ENCODE data around the gene DSE.

The DSE gene

GRCh38 chr6:116463301-116463700 is 92.6 kb downstream of the DSE start:
- POLR2A ChIA-PET, result no interaction called here
- CTCF ChIA-PET, result no interaction called here
- TF ChIP-seq ARNT (IDR thresholded peaks at IDR 0.05) (no peak), LEF1 (IDR thresholded peaks at IDR 0.05; ENCODE audit: borderline replicate concordance) (no peak), ELF4 (IDR thresholded peaks at IDR 0.05) (no peak), TARDBP (IDR thresholded peaks at IDR 0.05) (no peak), ZNF384 (IDR thresholded peaks at IDR 0.05) (no peak), SP1 (IDR thresholded peaks at IDR 0.05) (no peak), NFRKB (IDR thresholded peaks at IDR 0.05) (no peak), HDGF (IDR thresholded peaks at IDR 0.05; ENCODE audit: borderline replicate concordance) (no peak), L3MBTL2 (conservative IDR thresholded peaks at IDR 0.05) (no peak), SUZ12 (IDR thresholded peaks at IDR 0.05) (no peak), FOXA1 (IDR thresholded peaks at IDR 0.05) (no peak), BHLHE40 (IDR thresholded peaks at IDR 0.05; ENCODE audit: borderline replicate concordance) (no peak), CTBP1 (IDR thresholded peaks at IDR 0.05; ENCODE audit: borderline replicate concordance) (no peak), FOXK2 (IDR thresholded peaks at IDR 0.05) (no peak), FOXM1 (IDR thresholded peaks at IDR 0.05; ENCODE audit: borderline replicate concordance) (no peak), PKNOX1 (IDR thresholded peaks at IDR 0.05) (no peak)
- DNase-seq (ENCODE audit: extremely low spot score), result no peak

GRCh38 chr6:116465246-116465645 is 94.5 kb downstream of the DSE start:
- DNase-seq (ENCODE audit: extremely low spot score), result no peak
- no peak for TF ChIP-seq PKNOX1 (IDR thresholded peaks at IDR 0.05)
- TF ChIP-seq FOXM1 (IDR thresholded peaks at IDR 0.05; ENCODE audit: borderline replicate concordance), result no peak
- no peak for TF ChIP-seq BHLHE40 (IDR thresholded peaks at IDR 0.05; ENCODE audit: borderline replicate concordance)
- TF ChIP-seq FOXA1 (IDR thresholded peaks at IDR 0.05), result no peak
- no peak for TF ChIP-seq L3MBTL2 (conservative IDR thresholded peaks at IDR 0.05)
- TF ChIP-seq SUZ12 (IDR thresholded peaks at IDR 0.05), result no peak
- TF ChIP-seq ARNT (IDR thresholded peaks at IDR 0.05), result no peak
- no peak for TF ChIP-seq NFRKB (IDR thresholded peaks at IDR 0.05)
- no peak for TF ChIP-seq HDGF (IDR thresholded peaks at IDR 0.05; ENCODE audit: borderline replicate concordance)
- no peak for TF ChIP-seq LEF1 (IDR thresholded peaks at IDR 0.05; ENCODE audit: borderline replicate concordance)
- no peak for TF ChIP-seq FOXK2 (IDR thresholded peaks at IDR 0.05)
- TF ChIP-seq SP1 (IDR thresholded peaks at IDR 0.05), result no peak
- no peak for TF ChIP-seq ELF4 (IDR thresholded peaks at IDR 0.05)
- no peak for TF ChIP-seq CTBP1 (IDR thresholded peaks at IDR 0.05; ENCODE audit: borderline replicate concordance)
- TF ChIP-seq TARDBP (IDR thresholded peaks at IDR 0.05), result no peak
- no peak for TF ChIP-seq ZNF384 (IDR thresholded peaks at IDR 0.05)
- CTCF ChIA-PET, result no interaction called here
- POLR2A ChIA-PET, result no interaction called here

- ChIA-PET CTCF (no interaction called here), POLR2A (no interaction called here)
- DNase-seq (ENCODE audit: extremely low spot score), result no peak
- TF ChIP-seq PKNOX1 (IDR thresholded peaks at IDR 0.05), result no peak
- no peak for TF ChIP-seq HDGF (IDR thresholded peaks at IDR 0.05; ENCODE audit: borderline replicate concordance)
- no peak for TF ChIP-seq TARDBP (IDR thresholded peaks at IDR 0.05)
- no peak for TF ChIP-seq L3MBTL2 (conservative IDR thresholded peaks at IDR 0.05)
- no peak for TF ChIP-seq FOXM1 (IDR thresholded peaks at IDR 0.05; ENCODE audit: borderline replicate concordance)
- TF ChIP-seq FOXA1 (IDR thresholded peaks at IDR 0.05), result no peak
- TF ChIP-seq NFRKB (IDR thresholded peaks at IDR 0.05), result no peak
- no peak for TF ChIP-seq SUZ12 (IDR thresholded peaks at IDR 0.05)
- TF ChIP-seq FOXK2 (IDR thresholded peaks at IDR 0.05), result no peak
- TF ChIP-seq BHLHE40 (IDR thresholded peaks at IDR 0.05; ENCODE audit: borderline replicate concordance), result no peak
- TF ChIP-seq ZNF384 (IDR thresholded peaks at IDR 0.05), result no peak
- TF ChIP-seq LEF1 (IDR thresholded peaks at IDR 0.05; ENCODE audit: borderline replicate concordance), result no peak
- no peak for TF ChIP-seq CTBP1 (IDR thresholded peaks at IDR 0.05; ENCODE audit: borderline replicate concordance)
- TF ChIP-seq SP1 (IDR thresholded peaks at IDR 0.05), result no peak
- no peak for TF ChIP-seq ARNT (IDR thresholded peaks at IDR 0.05)
These were observed 96.3 kb downstream of the DSE start for GRCh38 chr6:116467096-116467495.

GRCh38 chr6:116467514-116467913 is 96.8 kb downstream of the DSE start:
- no peak for DNase-seq (ENCODE audit: extremely low spot score)
- TF ChIP-seq TARDBP (IDR thresholded peaks at IDR 0.05) (no peak), SUZ12 (IDR thresholded peaks at IDR 0.05) (no peak), L3MBTL2 (conservative IDR thresholded peaks at IDR 0.05) (no peak), PKNOX1 (IDR thresholded peaks at IDR 0.05) (no peak), ELF4 (IDR thresholded peaks at IDR 0.05) (no peak), FOXM1 (IDR thresholded peaks at IDR 0.05; ENCODE audit: borderline replicate concordance) (no peak)
- ChIA-PET CTCF (no interaction called here), POLR2A (no interaction called here)

- ChIA-PET CTCF (no interaction called here), POLR2A (no interaction called here)
- no peak for TF ChIP-seq FOXM1 (IDR thresholded peaks at IDR 0.05; ENCODE audit: borderline replicate concordance)
- no peak for TF ChIP-seq PKNOX1 (IDR thresholded peaks at IDR 0.05)
- TF ChIP-seq ZNF384 (IDR thresholded peaks at IDR 0.05), result no peak
- no peak for TF ChIP-seq SP1 (IDR thresholded peaks at IDR 0.05)
- no peak for TF ChIP-seq TARDBP (IDR thresholded peaks at IDR 0.05)
- TF ChIP-seq ARNT (IDR thresholded peaks at IDR 0.05), result no peak
- no peak for TF ChIP-seq BHLHE40 (IDR thresholded peaks at IDR 0.05; ENCODE audit: borderline replicate concordance)
- TF ChIP-seq FOXK2 (IDR thresholded peaks at IDR 0.05), result no peak
- TF ChIP-seq L3MBTL2 (conservative IDR thresholded peaks at IDR 0.05), result no peak
- no peak for TF ChIP-seq FOXA1 (IDR thresholded peaks at IDR 0.05)
- no peak for TF ChIP-seq SUZ12 (IDR thresholded peaks at IDR 0.05)
- no peak for TF ChIP-seq ELF4 (IDR thresholded peaks at IDR 0.05)
- TF ChIP-seq CTBP1 (IDR thresholded peaks at IDR 0.05; ENCODE audit: borderline replicate concordance), result no peak
- no peak for TF ChIP-seq HDGF (IDR thresholded peaks at IDR 0.05; ENCODE audit: borderline replicate concordance)
These were observed 97.5 kb downstream of the DSE start for GRCh38 chr6:116468293-116468692.

More at GRCh38 chr6:116468293-116468692, 97.5 kb downstream of the DSE start:
- no peak for DNase-seq (ENCODE audit: extremely low spot score)
